CD4-positive, alpha-beta T cell treated with Interleukin-17A for 4 hours (primary cell): Measurements from ENCODE around the gene HPCAL1.

ENCODE experiments used
- DNase-seq: peaks from one replicate; pipeline ENCODE4 v3.0.0-alpha.2; 2020; ENCODE audit warnings: mixed read lengths

HPCAL1 gene

DNA sequence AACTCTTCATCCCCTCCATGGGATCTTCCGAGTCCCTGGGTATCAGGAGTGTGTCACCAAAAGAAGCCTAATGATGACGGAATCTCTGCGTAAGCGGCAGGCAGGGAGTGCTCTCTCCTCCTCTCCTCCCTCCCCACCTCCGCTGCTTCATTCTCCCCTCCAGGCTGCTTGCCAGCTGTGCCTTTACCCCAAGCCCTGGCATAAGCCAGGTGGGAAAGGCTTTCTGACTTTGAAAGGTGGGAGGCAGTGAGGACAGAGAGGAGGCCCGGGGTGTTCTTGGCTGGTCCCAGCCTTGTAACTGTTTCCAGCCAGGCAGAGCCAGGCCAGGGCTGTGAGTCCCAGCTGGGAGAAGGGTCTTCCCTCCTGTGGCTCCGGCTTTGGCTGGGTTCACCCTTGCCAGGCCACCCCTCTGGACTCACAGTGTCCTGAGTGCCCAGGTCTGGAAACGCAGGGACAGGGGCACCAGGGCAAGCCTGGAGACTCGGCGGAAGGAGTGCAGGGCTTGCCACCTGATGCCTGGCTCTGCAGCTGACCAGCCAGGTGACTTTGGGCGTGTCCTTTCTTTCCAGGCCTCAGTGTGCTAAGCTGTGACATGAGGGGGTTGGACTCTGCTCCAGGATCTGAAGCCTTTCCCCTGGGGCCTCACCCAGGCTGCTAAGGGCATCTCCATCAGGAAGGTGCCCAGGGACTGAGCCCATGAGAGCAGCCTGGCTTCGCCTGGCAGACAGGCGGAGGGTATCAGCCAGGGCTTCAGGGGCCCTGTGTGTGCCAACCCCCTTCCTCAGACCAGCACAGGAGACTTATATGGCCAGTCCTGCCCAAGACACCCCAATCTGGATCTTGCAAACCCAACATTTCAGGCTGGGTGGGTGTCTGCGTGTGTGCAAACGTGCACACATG, 32.7 kb upstream of the HPCAL1 start:
- DNase-seq: no peak

DNA sequence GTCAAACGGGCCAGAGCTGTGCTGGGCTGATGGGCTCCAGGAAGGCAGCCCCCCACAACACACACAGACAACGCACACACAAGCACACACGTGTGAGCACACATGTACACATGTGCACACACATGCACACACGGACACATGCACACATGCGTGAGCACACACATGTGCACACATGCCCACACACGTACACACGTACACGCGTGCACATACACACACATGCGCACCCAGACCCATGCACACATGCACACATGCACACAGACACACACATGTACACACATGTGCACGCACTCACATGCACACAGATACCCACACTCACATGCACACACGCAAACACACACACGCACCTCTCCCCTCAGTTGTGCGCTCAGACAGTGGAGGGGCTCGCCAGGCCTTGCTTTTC, 31.2 kb upstream of the HPCAL1 start:
- no peak for DNase-seq

DNA sequence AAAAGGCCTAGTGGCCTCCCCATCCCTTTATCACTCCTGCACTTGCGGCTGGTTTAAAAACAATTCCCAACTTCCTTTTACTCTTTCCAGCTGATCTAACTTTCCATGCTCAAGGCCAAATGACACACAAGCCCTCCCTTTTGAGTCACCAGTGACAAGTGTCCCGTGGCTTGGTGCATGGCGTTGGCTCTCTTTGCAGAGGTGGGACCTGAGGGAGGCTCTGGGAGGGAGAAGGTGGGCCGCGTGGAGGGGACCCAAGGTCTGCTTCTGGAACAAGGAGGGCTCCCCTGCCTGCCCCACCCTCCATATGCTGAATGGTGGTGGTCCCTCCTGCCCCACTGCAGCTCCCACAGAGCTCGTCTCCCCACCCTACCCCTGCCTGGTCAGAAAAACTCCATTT, 30.8 kb upstream of the HPCAL1 start:
- DNase-seq: no peak

DNA sequence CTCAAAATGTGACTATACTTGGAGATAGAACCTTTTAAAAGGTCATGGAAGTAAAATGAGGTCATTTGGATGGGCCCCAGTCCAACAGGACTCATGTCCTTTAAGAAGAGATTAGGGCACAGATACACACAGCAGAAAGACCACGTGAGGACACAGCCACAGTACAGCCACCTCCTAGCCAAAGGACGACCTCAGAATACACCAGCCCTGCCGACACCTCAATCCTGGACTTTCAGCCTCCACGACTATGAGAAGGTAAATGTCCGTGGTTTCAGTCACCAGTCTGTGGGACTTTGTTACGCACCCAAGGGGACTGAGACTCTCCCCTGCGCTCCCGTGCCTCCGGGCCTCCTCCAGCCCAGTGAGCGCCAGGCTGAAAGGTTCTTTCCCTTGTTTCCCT, 30.2 kb upstream of the HPCAL1 start:
- DNase-seq: no peak

DNA sequence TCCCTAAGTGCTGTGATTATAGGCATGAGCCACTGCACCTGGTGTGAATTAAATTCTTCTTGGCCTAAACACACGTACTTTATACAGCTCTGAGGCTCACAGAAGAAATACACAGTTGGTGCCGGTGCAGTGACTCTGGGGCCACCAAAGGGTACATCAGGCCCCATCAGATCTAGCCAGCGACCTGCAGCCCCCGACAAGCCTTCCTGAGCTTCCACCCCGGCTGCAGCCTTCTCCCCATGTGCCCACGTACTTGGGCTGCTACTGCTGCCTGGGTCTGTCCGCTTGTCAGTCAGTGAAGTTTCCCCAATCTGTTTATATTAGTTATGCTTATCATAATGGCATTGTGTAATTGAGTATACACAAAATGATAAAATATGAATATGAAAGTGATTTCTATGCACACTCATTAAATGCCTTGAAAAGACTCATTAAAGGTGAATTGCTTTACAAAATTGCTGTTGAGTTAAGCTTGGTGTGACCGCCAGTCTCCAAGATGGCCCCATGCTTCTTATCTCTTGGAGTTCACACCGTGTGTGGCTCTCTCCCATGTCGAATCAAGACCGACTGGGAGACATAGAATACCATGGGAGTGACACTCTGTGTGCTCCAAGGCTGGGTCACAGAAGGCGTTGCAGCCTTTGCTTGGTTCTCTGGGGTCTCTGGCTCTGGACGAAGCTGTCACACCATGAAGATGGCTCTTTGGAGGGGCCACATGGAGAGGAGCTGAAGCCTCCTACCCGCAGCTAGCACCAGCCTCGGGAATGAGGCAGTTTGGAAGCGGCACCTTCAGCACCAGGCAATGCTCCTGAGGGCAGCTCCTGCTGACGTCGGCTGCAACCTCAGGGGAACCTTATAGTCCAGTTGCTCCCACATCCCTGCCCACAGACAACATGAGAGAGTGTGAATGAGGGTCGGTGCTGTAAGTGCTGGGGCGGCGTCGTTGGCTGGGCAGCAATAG, 29.2 kb upstream of the HPCAL1 start:
- DNase-seq: no peak

DNA sequence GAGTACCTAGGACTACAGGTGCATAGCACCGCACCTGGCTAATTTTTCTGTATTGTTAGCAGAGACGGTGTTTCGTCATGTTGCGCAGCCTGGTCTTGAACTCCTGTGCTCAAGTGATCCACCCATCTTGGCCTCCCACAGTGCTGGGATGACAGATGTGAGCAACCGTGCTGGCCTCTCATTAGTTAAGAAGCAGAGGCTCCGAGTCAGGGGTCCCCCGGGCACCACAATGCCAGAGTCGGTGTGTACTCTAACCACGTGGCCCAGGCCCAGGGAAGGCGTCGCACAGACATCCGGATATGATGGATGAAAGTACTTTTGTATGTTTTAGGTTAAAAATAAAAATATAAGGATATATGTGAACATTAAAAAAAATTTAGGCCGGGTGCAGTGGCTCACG, 28.3 kb upstream of the HPCAL1 start:
- DNase-seq: no peak

DNA sequence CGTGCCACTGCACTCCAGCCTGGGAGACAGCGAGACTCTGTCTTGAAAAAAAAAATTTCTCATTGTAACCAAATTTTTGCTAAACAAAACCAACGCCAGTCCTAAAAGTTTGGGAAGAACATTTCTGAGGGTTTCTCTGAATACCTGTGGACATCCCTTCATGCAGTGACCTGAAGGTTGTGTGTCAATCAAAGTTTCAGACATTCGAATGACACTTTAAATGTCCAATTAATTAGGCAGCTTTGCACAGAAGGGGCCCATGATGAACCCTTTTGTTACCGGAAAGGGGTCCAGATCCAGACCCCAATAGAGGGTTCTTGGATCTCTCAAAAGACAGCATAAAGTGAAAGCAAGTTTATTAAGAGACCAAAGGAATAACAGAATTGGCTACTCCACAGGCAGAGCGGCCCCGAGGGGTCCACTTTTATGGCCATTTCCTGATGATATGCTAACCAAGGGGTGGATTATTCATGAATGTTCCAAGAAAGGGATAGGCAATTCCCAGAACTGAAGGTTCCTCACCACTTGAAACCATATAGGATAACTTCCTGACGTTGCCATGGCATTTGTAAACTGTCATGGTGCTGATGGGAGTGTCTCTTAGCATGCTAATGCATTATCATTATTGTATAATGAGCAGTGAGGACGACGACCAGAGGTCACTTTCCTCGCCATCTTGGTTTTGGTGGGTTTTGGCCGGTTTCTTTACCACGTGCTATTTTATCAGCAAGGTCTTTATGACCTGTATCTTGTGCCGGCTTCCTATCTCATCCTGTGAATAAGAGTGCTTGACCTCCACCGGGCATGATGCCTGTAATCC, 27.5 kb upstream of the HPCAL1 start:
- no peak for DNase-seq

GRCh38 chr2:10276481-10277292, 26.0 kb upstream of the HPCAL1 start:
- DNase-seq: no peak

- DNase-seq: no peak
These were observed 25.2 kb upstream of the HPCAL1 start for GRCh38 chr2:10277293-10278028.

DNA sequence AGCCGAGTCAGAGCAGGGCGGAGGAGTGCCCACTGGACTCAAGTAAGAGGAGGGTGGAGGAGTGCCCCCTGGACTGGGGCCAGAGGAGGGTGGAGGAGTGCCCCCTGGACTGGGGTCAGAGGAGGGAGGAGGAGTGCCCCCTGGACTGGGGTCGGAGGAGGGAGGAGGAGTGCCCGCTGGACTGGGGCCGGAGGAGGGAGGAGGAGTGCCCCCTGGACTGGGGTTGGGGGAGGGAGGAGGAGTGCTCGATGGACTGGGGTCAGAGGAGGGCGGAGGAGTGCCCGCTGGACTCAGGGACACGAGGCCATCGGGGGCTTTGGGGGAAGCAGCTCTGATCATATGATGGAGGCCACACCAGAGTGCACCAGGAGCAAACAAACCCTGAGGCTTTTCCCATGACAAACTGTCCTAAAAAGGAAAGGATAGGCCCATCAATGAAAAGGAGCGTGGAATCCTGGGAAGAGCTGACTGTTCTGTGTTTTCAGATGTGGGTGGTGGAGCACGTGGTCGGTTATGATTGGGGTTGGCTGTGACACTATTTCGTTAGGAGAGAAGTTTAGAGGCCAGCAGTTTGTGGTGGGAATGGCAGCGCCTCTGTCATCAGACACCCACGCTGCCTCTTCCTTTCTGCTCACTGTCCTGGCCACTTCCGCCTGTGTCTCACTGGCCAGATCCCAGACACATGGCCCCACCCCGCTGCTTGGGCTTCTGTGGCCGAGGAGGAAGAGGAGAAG, 24.5 kb upstream of the HPCAL1 start:
- DNase-seq: peak; percentile 24

GRCh38 chr2:10278763-10279471, 23.8 kb upstream of the HPCAL1 start:
- no peak for DNase-seq

DNA sequence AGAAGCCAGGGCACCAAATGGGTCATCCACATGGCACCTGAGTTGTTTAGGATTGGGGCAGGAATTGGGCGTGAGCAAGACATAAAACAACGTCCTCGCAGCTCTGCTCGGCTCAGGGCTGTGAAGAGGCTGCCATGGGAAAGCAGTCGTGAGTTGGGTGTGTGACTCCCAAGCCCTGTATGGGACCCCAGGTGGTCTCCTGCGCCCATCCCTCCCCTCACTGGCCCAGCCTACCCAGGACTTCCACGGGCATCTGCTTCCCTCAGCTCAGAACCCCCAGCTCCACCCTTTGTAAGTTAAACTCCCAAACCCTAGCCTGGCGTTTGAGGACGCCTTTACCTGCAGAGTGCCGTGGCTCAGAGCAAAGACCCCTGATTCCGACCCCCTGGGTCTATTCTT, 23.2 kb upstream of the HPCAL1 start:
- DNase-seq: no peak

DNA sequence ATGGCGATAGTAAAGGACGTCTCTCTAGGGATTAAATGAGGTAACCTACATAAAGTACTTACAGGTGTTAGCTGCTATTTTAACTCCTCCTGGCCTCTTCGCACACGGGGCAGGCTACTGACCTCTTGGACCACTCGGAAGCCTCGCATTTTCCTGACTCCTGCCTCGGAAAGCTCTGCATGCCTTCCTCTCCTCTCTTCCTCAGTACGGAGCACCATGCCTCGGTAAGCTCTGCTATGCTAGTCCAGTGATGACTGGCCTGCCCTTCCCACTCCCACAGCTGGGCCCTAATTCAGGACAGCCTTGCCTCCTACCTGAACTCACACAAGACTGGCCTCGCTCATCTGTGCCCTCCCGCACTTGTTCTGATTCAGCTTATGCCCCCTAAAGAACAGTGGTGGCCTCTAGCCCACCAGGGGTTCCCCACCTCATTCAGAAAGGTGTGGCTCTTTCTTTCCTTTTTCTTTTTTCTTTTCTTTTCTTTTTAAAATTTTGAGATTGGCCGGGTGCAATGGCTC, 22.7 kb upstream of the HPCAL1 start:
- DNase-seq: no peak

- no peak for DNase-seq
These were observed 20.8 kb upstream of the HPCAL1 start for GRCh38 chr2:10281891-10282290.

- DNase-seq: no peak
These were observed 20.0 kb upstream of the HPCAL1 start for GRCh38 chr2:10282611-10283105.

GRCh38 chr2:10283106-10284062, 19.3 kb upstream of the HPCAL1 start:
- DNase-seq: peak; percentile 43

DNA sequence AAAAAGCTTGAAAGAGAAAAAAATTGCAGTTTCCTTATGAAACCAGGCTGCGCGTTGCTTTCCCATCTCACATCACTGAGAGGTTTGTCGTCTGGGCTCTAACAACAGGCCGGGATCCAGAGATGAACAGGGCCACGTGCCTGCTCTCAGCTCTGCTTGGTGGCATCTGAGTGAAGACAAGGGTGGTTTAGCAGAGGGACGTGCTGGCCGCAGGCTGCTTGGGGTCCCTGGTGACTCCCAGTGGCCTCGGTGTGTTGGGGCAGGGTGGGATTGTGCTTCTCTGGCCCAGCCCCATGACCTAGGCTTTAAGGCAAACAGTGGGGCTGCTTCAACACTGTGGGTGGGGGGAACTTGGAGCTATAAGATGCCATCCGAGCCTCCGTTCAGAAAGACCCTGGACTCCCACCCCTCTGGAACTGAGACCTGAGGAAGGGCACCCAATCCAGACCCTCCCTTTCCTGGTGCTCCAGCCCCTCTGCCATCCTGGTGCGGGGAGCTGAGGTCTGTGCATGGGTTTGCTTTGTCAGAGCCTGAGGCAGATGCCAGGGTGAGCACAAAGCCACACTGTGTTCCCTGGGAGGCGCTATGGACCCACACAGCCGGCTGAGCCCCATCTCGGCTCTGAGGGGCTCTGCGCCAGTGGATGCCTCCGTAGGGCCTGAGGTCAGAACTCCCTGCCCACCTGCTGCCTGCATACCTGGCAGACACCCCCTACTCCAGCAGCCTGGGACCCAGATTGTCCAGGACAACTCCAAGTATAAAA, 18.4 kb upstream of the HPCAL1 start:
- no peak for DNase-seq
